Cardiac fibroblast (primary cell): ENCODE data around the gene PAQR9.
A peak's percentile ranks its signal among the peaks of the same experiment; 100 is the strongest.

ENCODE experiments used
- DNase-seq, 2 donors: peaks; one replicate each; pipeline versions ENCODE4 v3.0.0 to v3.0.0-alpha.2; 2010; ENCODE audit warnings: low read depth in 2 of 2
- H3K4me3 ChIP-seq, 2 donors: replicated peaks in 1 of 2; 1 replicate in 1 of 2; 2 replicates in 1 of 2; pipeline ENCODE4 v1.5.1; 2011; ENCODE audit warnings: low read depth in 2 of 2, low read length in 2 of 2, mild to moderate bottlenecking in 2 of 2, moderate library complexity in 1 of 2
- TF ChIP-seq, protein P1 (sequence below): IDR thresholded peaks from one replicate; pipeline ENCODE4 v1.5.1; 2011; ENCODE audit warnings: low read depth, mild to moderate bottlenecking, low read length, inconsistent platforms

PAQR9 gene

GRCh38 chr3:142912402-142913172, 50.9 kb downstream of the PAQR9 start:
- TF ChIP-seq, protein P1, sequence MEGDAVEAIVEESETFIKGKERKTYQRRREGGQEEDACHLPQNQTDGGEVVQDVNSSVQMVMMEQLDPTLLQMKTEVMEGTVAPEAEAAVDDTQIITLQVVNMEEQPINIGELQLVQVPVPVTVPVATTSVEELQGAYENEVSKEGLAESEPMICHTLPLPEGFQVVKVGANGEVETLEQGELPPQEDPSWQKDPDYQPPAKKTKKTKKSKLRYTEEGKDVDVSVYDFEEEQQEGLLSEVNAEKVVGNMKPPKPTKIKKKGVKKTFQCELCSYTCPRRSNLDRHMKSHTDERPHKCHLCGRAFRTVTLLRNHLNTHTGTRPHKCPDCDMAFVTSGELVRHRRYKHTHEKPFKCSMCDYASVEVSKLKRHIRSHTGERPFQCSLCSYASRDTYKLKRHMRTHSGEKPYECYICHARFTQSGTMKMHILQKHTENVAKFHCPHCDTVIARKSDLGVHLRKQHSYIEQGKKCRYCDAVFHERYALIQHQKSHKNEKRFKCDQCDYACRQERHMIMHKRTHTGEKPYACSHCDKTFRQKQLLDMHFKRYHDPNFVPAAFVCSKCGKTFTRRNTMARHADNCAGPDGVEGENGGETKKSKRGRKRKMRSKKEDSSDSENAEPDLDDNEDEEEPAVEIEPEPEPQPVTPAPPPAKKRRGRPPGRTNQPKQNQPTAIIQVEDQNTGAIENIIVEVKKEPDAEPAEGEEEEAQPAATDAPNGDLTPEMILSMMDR: no peak
- peak; percentile 38 to 53 for DNase-seq
- no peak overlapping the region for H3K4me3 ChIP-seq
